C4-2B (cell line): ENCODE data around the gene SDE2.
"Not testable (repeated sequence)": the region's sequence is repeated elsewhere in the genome, so short reads cannot be mapped to it uniquely, and the experiment has no call there.

ENCODE experiments used
- H3K27ac ChIP-seq: fragments of 450-650 bp; 2 replicates; pipeline ENCODE4 v1.5.1; 2017
- ZFX ChIP-seq: fragments of 450-650 bp; IDR thresholded peaks from 2 replicates; pipeline ENCODE4 v1.6.1; 2017
- TF ChIP-seq, protein P1 (sequence below): fragments of 450-650 bp; conservative IDR thresholded peaks from 2 replicates; pipeline ENCODE4 v1.5.1; 2017; ENCODE audit warnings: mild to moderate bottlenecking

Gene SDE2

DNA sequence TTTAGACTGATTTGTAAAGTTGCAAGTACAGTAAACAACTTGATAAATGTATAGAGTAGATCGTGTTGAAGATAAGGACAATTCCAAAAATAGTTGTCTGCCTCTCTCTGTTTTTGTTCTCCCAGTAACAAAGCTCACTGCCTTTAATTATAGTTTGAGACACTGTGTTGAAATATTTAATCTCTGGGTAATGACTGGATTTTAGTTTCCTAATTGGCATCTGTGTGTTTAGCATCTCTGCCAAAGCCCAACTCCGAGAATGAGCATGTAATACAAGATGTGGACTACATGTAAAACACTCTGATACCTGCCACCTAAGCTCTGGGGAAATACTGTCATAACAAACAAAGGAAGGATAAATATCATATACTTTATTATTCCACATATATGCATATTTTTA, 27.7 kb upstream of the SDE2 start:
- H3K27ac ChIP-seq = peak overlapping the region; percentile 18; the same call in 1 of the 2 replicates
- no peak for TF ChIP-seq ZFX
- TF ChIP-seq, protein P1, sequence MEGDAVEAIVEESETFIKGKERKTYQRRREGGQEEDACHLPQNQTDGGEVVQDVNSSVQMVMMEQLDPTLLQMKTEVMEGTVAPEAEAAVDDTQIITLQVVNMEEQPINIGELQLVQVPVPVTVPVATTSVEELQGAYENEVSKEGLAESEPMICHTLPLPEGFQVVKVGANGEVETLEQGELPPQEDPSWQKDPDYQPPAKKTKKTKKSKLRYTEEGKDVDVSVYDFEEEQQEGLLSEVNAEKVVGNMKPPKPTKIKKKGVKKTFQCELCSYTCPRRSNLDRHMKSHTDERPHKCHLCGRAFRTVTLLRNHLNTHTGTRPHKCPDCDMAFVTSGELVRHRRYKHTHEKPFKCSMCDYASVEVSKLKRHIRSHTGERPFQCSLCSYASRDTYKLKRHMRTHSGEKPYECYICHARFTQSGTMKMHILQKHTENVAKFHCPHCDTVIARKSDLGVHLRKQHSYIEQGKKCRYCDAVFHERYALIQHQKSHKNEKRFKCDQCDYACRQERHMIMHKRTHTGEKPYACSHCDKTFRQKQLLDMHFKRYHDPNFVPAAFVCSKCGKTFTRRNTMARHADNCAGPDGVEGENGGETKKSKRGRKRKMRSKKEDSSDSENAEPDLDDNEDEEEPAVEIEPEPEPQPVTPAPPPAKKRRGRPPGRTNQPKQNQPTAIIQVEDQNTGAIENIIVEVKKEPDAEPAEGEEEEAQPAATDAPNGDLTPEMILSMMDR = no peak

DNA sequence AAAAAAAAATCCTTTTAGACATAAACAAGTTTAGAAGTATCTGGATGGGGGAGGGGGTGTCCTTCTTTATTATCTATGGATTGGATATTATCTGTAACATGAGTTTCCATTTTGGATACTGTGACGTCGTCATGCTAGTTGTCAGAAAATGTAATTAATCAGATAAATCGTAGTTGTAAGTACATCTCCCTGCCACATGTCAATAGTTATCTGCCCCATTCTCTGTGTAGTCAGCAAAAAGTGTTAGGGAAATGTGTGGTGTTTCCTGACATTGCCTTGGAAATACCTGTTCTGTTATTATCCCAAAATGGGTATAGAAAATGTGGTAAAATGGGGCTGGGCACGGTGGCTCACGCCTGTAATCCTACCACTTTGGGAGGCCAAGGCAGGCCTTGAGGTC, 24.6 kb upstream of the SDE2 start:
- TF ChIP-seq ZFX = no peak
- TF ChIP-seq, protein P1 = no peak
- no peak overlapping the region for H3K27ac ChIP-seq

DNA sequence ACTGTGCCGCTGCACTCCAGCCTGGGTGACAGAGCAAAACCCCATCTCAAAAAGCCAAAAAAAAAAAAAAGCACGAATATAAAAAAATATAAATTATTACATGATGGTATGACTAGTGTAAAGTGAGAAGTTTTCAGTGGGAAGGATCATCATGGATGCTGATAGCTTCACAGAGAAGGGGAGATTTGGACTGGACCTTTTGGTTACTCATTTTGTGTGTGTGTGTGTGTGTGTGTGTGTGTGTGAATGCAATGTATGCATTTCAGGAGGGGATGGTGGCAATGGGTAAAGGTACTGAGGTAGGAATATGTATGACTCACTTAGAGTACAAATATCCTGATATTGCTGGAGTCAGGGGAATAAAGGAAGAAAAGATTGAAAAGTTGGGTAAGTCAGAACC, 22.7 kb upstream of the SDE2 start:
- TF ChIP-seq ZFX = no peak
- TF ChIP-seq, protein P1 = no peak
- no peak overlapping the region for H3K27ac ChIP-seq

DNA sequence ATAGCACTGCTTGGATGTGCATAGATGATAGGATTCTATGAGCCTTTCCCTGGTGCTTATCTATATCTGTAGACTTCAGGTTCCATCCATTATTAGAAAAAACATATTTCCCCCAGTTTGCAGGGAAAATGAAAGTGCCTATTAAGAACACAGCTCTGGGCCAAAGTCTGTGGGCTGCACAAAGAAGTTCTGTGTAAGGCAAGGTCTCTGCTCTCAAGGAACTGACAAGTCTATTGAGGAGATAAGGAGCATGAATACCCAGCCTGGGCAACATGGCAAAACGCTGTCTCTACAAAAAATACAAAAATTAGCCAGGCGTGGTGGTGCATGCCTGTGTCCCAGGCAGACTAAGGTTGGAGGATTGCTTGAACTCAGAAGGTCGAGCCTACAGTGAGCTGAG, 22.3 kb upstream of the SDE2 start:
- H3K27ac ChIP-seq = no peak overlapping the region
- TF ChIP-seq, protein P1 = no peak
- TF ChIP-seq ZFX = no peak

DNA sequence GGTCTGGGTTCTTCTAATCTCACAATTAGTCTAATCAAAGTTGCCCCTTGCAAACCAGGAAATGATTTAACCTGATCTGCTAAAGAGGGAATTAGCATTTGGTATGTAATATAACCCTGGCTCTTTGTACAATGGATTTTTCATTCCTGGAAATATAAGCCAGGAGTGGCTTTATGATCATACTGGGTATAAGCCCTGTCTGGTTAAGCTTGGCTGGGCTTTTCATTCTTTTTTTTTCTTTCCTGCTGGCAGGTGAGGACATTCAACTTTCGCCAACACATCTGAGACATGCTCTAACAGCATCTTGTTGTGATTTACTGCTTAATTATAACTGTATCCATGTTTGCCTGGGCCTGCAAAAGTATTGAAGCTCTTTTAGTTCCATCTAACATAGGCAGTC, 20.4 kb upstream of the SDE2 start:
- TF ChIP-seq, protein P1 = no peak
- no peak for TF ChIP-seq ZFX
- no peak overlapping the region for H3K27ac ChIP-seq

DNA sequence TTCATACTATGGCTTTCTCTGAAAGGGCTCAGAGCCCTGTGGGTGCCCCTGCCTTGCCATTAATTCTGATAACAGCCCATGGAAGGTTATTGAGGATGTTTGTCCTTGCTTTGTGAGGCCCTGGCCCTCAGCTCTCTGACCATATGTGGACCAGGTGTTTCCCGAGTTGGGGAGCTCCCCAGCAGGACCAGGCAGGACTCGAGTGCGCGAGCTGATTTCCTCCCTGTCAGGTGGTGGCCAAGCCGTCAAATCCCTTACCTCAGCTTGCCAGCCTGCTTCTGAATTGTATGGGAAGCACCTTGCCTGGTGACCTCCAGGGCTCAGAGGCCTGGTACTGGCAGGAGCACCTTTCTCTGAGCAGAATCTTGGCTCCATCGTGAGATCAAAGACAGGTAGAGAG, 17.9 kb upstream of the SDE2 start:
- TF ChIP-seq ZFX = no peak
- TF ChIP-seq, protein P1 = no peak
- H3K27ac ChIP-seq = no peak overlapping the region

DNA sequence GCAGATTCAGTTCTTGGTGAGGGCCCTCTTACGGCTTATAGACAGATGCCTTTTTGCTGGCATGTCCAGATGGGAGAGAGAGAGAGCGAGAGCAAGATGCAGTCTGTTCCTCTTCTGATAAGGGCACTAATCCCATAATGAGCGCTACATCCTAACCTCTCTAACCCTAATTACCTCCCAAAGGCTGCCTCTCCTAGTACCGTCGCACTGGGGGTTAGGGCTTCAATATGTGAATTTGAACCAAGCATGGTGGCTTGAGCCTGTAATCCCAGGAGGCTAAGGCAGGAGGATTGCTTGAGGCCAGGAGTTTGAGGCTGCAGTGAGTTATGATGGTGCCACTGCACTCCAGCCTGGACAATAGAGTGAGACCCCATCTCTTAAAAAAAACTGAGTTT, 10.5 kb upstream of the SDE2 start:
- TF ChIP-seq, protein P1 = no peak
- no peak for TF ChIP-seq ZFX
- H3K27ac ChIP-seq = no peak overlapping the region

DNA sequence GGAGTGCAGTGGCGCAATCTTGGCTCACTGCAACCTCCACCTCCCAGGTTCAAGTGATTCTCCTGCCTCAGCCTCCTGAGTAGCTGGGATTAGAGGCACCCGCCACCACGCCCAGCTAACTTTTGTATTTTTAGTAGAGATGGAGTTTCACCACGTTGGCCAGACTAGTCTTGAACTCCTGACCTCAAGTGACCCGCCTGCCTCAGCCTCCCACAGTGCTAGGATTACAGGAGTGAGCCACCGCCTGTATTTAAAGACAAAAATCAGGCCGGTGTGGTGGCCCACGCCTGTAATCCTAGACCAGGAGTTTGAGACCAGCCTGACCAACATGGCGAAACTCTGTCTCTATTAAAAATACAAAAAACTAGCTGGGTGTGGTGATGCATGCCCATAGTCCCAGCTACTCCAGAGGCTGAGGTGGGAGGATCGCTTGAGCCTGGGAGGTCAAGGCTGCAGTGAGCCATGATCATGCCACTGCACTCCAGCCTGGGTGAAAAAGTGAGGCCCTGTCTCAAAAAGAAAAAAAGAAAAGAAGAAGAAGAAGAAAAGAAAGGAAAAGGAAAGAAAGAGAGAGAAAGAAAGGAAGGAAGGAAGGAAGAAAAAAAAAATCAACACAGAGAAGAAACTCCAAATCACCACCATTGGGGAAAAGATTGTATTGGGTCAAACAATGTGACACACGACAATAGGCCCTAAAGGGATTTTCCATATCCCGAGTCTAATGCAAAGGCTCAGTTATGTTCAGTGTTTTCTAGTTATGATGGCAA, 8.2 kb upstream of the SDE2 start:
- H3K27ac ChIP-seq = not testable (repeated sequence)
